Endothelial cell of umbilical vein (primary cell): ENCODE results near the gene JAZF1. TPM values are rescaled to one million over a fixed set of nuclear protein-coding genes. Genes with fewer than 3 reads are reported as not detected.

Experiments used
- BruUV-seq: library from RNA; stranded (reverse); fragments of 400-500 nt; replicated peaks from 2 replicates; lab custom pipeline; 2021; lab: Mats Ljungman, UMichigan
- CTCF ChIA-PET: fragments of 300-600, 350-600 bp; sonication (Branson Sonifier 250); formaldehyde crosslinking; loops from one replicate; lab custom pipeline; 2021; ENCODE audit warnings: antibody characterized with exemption, inconsistent platforms; lab: Charles Lee
- POLR2A ChIA-PET: fragments of 300-600, 350-600 bp; sonication (Branson Sonifier 250); formaldehyde crosslinking; loops from one replicate; lab custom pipeline; 2021; ENCODE audit warnings: antibody characterized with exemption, inconsistent platforms; lab: Charles Lee
- DNase-seq: peaks from one replicate; pipeline ENCODE4 v3.0.0-alpha.2; 2011; ENCODE audit warnings: low read depth, low spot score
- FAIRE-seq: peaks from 2 replicates; lab custom pipeline; 2011; peaks lifted over from hg19 to GRCh38; lab: Jason Lieb, UNC
- H2AFZ ChIP-seq: 2 replicates; pipeline ENCODE4 v1.6.0; 2012; ENCODE audit warnings: low read depth, low read length, control low read depth, inconsistent platforms
- H3K27ac ChIP-seq: 2 replicates; pipeline ENCODE4 v1.5.1; 2011; ENCODE audit warnings: low read depth, mild to moderate bottlenecking, control low read depth, low read length, moderate library complexity; ENCODE audit not compliant: insufficient read depth
- H3K27me3 ChIP-seq, 2 experiments: 2 replicates each; pipeline versions ENCODE4 v1.6.0 to v1.6.1; 2011; ENCODE audit warnings: low read length in 2 of 2, mixed read lengths in 1 of 2; ENCODE audit not compliant: control insufficient read depth in 2 of 2, insufficient read depth in 2 of 2
- H3K36me3 ChIP-seq, 2 experiments: 2 replicates in 1 of 2; 3 replicates in 1 of 2; pipeline ENCODE4 v1.5.1; 2011; ENCODE audit warnings: low read length in 2 of 2, mild to moderate bottlenecking in 1 of 2, moderate library complexity in 1 of 2; ENCODE audit not compliant: control insufficient read depth in 2 of 2, insufficient read depth in 2 of 2; ENCODE audit errors: extremely low read depth in 1 of 2
- H3K4me1 ChIP-seq: 3 replicates; pipeline ENCODE4 v1.5.1; 2011; ENCODE audit warnings: mild to moderate bottlenecking, low read length; ENCODE audit not compliant: control insufficient read depth, insufficient read depth; ENCODE audit errors: extremely low read depth
- H3K4me2 ChIP-seq: 2 replicates; pipeline ENCODE4 v1.6.1; 2011; ENCODE audit warnings: low read length, control low read depth, mixed read lengths; ENCODE audit not compliant: insufficient read depth
- H3K4me3 ChIP-seq, 3 experiments: fragments of 200-600 bp in 1 of 3; sonication (generic), shearing (Covaris generic) in 1 of 3; replicated peaks in 1 of 3; 2 replicates each; pipeline ENCODE4 v1.5.1; 2011 to 2016; ENCODE audit warnings: control low read depth in 3 of 3, low read length in 3 of 3, mild to moderate bottlenecking in 2 of 3, inconsistent platforms in 1 of 3, low read depth in 1 of 3, moderate library complexity in 1 of 3; ENCODE audit not compliant: insufficient read depth in 1 of 3
- H3K79me2 ChIP-seq: 2 replicates; pipeline ENCODE4 v1.6.0; 2012; ENCODE audit warnings: low read length, inconsistent platforms; ENCODE audit not compliant: control insufficient read depth, insufficient read depth
- H3K9ac ChIP-seq: replicated peaks from 2 replicates; pipeline ENCODE3; 2011; ENCODE audit warnings: low read length, control low read depth; ENCODE audit not compliant: insufficient read depth; ENCODE audit errors: extremely low read depth
- H3K9me1 ChIP-seq: replicated peaks from 3 replicates; pipeline ENCODE4 v1.6.0; 2011; ENCODE audit warnings: mild to moderate bottlenecking, low read length; ENCODE audit not compliant: control insufficient read depth, insufficient read depth; ENCODE audit errors: extremely low read depth
- H3K9me3 ChIP-seq: replicated peaks from 2 replicates; pipeline ENCODE4 v1.5.1; 2012; ENCODE audit warnings: low read length, inconsistent platforms; ENCODE audit not compliant: control insufficient read depth, insufficient read depth
- H4K20me1 ChIP-seq: replicated peaks from 2 replicates; pipeline ENCODE3; 2011; ENCODE audit warnings: mild to moderate bottlenecking, low read length; ENCODE audit not compliant: control insufficient read depth, insufficient read depth; ENCODE audit errors: extremely low read depth
- EZH2 ChIP-seq: IDR thresholded peaks from 2 replicates; pipeline ENCODE4 v1.6.1; 2012; ENCODE audit warnings: borderline replicate concordance, low read depth, mild to moderate bottlenecking, moderate library complexity, low read length, inconsistent platforms; ENCODE audit not compliant: severe bottlenecking
- FOS ChIP-seq: IDR thresholded peaks from 2 replicates; pipeline ENCODE4 v1.6.1; 2011; ENCODE audit warnings: mild to moderate bottlenecking, low read length, moderate library complexity, borderline replicate concordance; ENCODE audit not compliant: insufficient read depth
- GATA2 ChIP-seq: IDR thresholded peaks from 2 replicates; pipeline ENCODE4 v1.7.0; 2011; ENCODE audit warnings: low read depth, mild to moderate bottlenecking, moderate library complexity, mixed read lengths, low read length; ENCODE audit not compliant: insufficient read length, insufficient read depth
- JUN ChIP-seq: IDR thresholded peaks from 2 replicates; pipeline ENCODE4 v1.6.1; 2011; ENCODE audit warnings: borderline replicate concordance, low read depth; ENCODE audit not compliant: insufficient read length, insufficient read depth
- MYC ChIP-seq: IDR thresholded peaks from one replicate; pipeline ENCODE4 v1.6.1; 2011; ENCODE audit warnings: mild to moderate bottlenecking, low read depth, low read length
- POLR2A ChIP-seq: IDR thresholded peaks from 2 replicates; pipeline ENCODE4 v1.6.1; 2012; ENCODE audit warnings: low read depth, mild to moderate bottlenecking, control low read depth, low read length
- POLR2AphosphoS5 ChIP-seq: IDR thresholded peaks from 2 replicates; pipeline ENCODE4 v1.6.1; 2012; ENCODE audit warnings: low read depth, mild to moderate bottlenecking, control low read depth, low read length, moderate library complexity; ENCODE audit not compliant: insufficient read depth
- dilution Hi-C: fragments of 300-500 bp; cut with MboI; formaldehyde crosslinking; loops from one replicate; pipeline ENCODE4 v1.15.0; 2019; ENCODE audit warnings: low sequenced_read_pairs; ENCODE audit not compliant: extremely low pct_ligation_motif_present
- intact Hi-C: fragments of 100-400 bp; cut with micrococcal nuclease; formaldehyde crosslinking; loops from one replicate; pipeline ENCODE4 v1.10.0; 2022
- polyA plus RNA-seq, 4 experiments: library from polyadenylated mRNA; depleted of rRNA in 3 of 4; stranded (reverse) in 3 of 4; unstranded in 1 of 4; fragments of >200 nt; gene quantifications; 2 replicates each; pipeline versions ENCODE4 v1.2.1 to v1.2.3, GENCODE V29; 2011 to 2012; ENCODE audit warnings: missing spikeins in 1 of 4
- total RNA-seq: library from RNA; stranded (reverse); gene quantifications from 2 replicates; pipeline ENCODE4 v1.2.3, GENCODE V29; 2021
- TF ChIP-seq, protein P1 (sequence below): IDR thresholded peaks from 2 replicates; pipeline ENCODE4 v1.6.1; 2011; ENCODE audit not compliant: insufficient read depth, insufficient read length
- TF ChIP-seq, protein P2 (sequence below), 2 donors: IDR thresholded peaks; 1 replicate in 1 of 2; 2 replicates in 1 of 2; pipeline ENCODE4 v1.5.1; 2011; ENCODE audit warnings: low read length in 2 of 2, mild to moderate bottlenecking in 2 of 2, moderate library complexity in 2 of 2, control low read depth in 1 of 2, inconsistent platforms in 1 of 2, low read depth in 1 of 2; ENCODE audit not compliant: insufficient read depth in 1 of 2; ENCODE audit errors: extremely low read depth in 1 of 2

The JAZF1 gene
- total and polyA plus RNA-seq, 2 donors (not counting 3 experiments of a cell fraction or from before 2014, with no cell fraction given), result 2.5 to 16.9 TPM

DNA sequence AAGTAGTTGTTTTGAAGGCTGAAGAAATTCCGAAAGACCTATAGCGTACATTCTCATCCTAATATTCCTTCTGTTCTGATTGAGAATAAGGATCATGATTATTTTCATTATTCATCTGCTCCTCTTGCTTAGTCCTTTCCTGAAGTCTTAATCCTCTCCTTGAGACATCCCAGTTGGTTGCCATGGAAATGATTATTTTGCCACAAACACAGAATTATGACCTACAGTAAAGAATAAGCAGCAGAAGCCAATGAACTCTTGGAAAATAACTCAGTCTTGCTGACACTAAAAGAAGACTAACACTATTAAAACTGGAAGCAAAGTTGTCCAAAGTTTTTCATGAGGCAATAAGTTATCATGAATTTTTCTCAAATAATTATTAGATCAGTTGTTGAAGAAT is 47.8 kb upstream of the JAZF1 start:
- intact Hi-C loops, result no loop called here
- CTCF ChIA-PET, result no interaction called here
- H3K27me3 ChIP-seq, result peaks cover 0 to 2% of the 10 kb centered on the region in 2 experiments
- no peak overlapping the region for H3K4me3 ChIP-seq
- POLR2A ChIA-PET, result no interaction called here
- no peaks in the 10 kb centered on the region for H4K20me1 ChIP-seq
- H2AFZ ChIP-seq, result no peak overlapping the region
- no peaks in the 10 kb centered on the region for H3K4me1 ChIP-seq
- no peaks in the 10 kb centered on the region for H3K36me3 ChIP-seq
- no peak for TF ChIP-seq GATA2
- TF ChIP-seq EZH2, result no peak
- TF ChIP-seq FOS, result no peak
- TF ChIP-seq POLR2A, result no peak
- TF ChIP-seq POLR2AphosphoS5, result no peak
- TF ChIP-seq, protein P1, sequence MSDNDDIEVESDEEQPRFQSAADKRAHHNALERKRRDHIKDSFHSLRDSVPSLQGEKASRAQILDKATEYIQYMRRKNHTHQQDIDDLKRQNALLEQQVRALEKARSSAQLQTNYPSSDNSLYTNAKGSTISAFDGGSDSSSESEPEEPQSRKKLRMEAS, result no peak
- TF ChIP-seq, protein P2, sequence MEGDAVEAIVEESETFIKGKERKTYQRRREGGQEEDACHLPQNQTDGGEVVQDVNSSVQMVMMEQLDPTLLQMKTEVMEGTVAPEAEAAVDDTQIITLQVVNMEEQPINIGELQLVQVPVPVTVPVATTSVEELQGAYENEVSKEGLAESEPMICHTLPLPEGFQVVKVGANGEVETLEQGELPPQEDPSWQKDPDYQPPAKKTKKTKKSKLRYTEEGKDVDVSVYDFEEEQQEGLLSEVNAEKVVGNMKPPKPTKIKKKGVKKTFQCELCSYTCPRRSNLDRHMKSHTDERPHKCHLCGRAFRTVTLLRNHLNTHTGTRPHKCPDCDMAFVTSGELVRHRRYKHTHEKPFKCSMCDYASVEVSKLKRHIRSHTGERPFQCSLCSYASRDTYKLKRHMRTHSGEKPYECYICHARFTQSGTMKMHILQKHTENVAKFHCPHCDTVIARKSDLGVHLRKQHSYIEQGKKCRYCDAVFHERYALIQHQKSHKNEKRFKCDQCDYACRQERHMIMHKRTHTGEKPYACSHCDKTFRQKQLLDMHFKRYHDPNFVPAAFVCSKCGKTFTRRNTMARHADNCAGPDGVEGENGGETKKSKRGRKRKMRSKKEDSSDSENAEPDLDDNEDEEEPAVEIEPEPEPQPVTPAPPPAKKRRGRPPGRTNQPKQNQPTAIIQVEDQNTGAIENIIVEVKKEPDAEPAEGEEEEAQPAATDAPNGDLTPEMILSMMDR (IDR thresholded peaks at IDR 0.05; ENCODE audit: extremely low read depth in 1 of 2, insufficient read depth in 1 of 2, low read depth in 1 of 2, low read length in 2 of 2), result no peak
- TF ChIP-seq JUN, result no peak
- TF ChIP-seq MYC, result no peak
- DNase-seq (no peak), FAIRE-seq (no peak)
- H3K4me2 ChIP-seq, result no peak overlapping the region
- dilution Hi-C loops, result no loop called here
- no TSS peak for BruUV-seq
- H3K9me3 ChIP-seq, result no peaks in the 10 kb centered on the region
- no peaks in the 10 kb centered on the region for H3K9me1 ChIP-seq
- H3K79me2 ChIP-seq, result no peaks in the 10 kb centered on the region
- H3K9ac ChIP-seq, result no peak overlapping the region
- no peak overlapping the region for H3K27ac ChIP-seq
